Measurements from ENCODE around the gene SCO2.

DNA sequence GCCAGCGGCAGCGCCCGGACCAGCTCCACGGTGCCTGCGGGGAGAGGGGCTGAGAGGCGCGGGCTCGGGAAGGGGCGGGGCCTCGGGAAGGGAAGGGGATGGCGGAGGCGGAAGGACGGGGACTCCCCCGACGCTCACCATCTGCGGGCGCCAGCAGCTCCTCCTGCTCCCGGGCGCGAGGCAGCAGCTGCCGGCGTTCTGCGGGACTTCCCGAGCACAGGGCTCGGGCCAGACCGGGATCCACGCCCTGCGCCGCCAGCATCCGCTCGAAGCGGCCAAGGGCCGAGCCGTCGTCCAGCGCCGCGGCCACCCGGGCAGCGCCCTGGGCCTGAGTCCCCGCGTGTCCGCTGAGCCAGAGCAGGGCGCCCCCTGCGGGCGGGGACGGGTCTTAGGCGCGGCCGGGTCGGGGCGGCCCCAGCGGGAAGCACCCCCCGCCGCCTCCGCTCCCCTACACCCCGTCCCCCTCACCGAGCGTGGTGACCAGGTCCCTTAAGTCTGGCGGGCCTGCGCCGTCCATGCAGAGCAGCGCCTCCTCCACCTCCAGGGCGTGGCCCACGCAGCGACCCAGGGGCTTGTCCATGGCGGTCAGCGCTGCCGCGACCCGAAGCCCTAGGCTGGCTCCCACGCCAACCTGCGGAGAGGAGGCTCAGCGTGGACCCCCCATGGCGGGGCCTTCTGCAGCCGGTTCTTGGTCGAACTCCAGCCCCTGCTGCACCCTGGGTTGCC, 873 bp upstream of the SCO2 start:
- TF ChIP-seq, protein P1, sequence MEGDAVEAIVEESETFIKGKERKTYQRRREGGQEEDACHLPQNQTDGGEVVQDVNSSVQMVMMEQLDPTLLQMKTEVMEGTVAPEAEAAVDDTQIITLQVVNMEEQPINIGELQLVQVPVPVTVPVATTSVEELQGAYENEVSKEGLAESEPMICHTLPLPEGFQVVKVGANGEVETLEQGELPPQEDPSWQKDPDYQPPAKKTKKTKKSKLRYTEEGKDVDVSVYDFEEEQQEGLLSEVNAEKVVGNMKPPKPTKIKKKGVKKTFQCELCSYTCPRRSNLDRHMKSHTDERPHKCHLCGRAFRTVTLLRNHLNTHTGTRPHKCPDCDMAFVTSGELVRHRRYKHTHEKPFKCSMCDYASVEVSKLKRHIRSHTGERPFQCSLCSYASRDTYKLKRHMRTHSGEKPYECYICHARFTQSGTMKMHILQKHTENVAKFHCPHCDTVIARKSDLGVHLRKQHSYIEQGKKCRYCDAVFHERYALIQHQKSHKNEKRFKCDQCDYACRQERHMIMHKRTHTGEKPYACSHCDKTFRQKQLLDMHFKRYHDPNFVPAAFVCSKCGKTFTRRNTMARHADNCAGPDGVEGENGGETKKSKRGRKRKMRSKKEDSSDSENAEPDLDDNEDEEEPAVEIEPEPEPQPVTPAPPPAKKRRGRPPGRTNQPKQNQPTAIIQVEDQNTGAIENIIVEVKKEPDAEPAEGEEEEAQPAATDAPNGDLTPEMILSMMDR (IDR thresholded peaks at IDR 0.05 in 2 of 3, conservative IDR thresholded peaks at IDR 0.05 in 1 of 3; ENCODE audit: borderline replicate concordance in 1 of 3, insufficient read depth in 1 of 3, low read depth in 2 of 3, low read length in 2 of 3) = peak in 1 of 3 experiments; percentile 57; a peak in 3 of 6 replicates
- TF ChIP-seq FOSL1 (IDR thresholded peaks at IDR 0.05; ENCODE audit: low read depth) = no peak
- no peak for TF ChIP-seq CEBPB (IDR thresholded peaks at IDR 0.05; ENCODE audit: low read depth)
- no peak for TF ChIP-seq EZH2 (IDR thresholded peaks at IDR 0.05)
- no peak for TF ChIP-seq POLR2A (IDR thresholded peaks at IDR 0.05; ENCODE audit: borderline replicate concordance, extremely low read depth, insufficient read depth, insufficient read length)
- TF ChIP-seq, protein P2, sequence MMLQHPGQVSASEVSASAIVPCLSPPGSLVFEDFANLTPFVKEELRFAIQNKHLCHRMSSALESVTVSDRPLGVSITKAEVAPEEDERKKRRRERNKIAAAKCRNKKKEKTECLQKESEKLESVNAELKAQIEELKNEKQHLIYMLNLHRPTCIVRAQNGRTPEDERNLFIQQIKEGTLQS (IDR thresholded peaks at IDR 0.05) = no peak
- no peak for TF ChIP-seq EGR1 (IDR thresholded peaks at IDR 0.05; ENCODE audit: low read depth)
- no peak for TF ChIP-seq ZNF274 (IDR thresholded peaks at IDR 0.05; ENCODE audit: low read depth, low read length)
- TF ChIP-seq YY1 (IDR thresholded peaks at IDR 0.05; ENCODE audit: extremely low read depth, insufficient replicate concordance, low read depth, low read length) = no peak

All from HCT116 (cell line).